Lower leg skin (tissue), 4 donors: ENCODE measurements around the gene THBS2. TPM values are rescaled to one million over a fixed set of nuclear protein-coding genes. Genes with fewer than 3 reads are reported as not detected.

Experiments used
- DNase-seq, 2 donors: peaks; one replicate each; pipeline ENCODE4 v3.0.0-alpha.2; 2019; ENCODE audit warnings: low spot score in 2 of 2
- H3K4me3 ChIP-seq: fragments of 200-600 bp; sonication (generic); 2 replicates; pipeline ENCODE4 v1.5.1; 2017; ENCODE audit warnings: mild to moderate bottlenecking, low read depth; ENCODE audit not compliant: poor library complexity, severe bottlenecking
- CTCF ChIP-seq, 3 donors: fragments of 450-650 bp; IDR thresholded peaks; one replicate each; pipeline ENCODE4 v1.5.1; 2016; ENCODE audit warnings: antibody characterized with exemption in 3 of 3, mild to moderate bottlenecking in 3 of 3, moderate library complexity in 2 of 3
- POLR2A ChIP-seq, 2 donors: fragments of 450-650 bp; IDR thresholded peaks; one replicate each; pipeline ENCODE4 v1.6.1; 2016 to 2017; ENCODE audit warnings: antibody characterized with exemption in 2 of 2, mild to moderate bottlenecking in 1 of 2, moderate library complexity in 1 of 2
- WGBS, 2 donors: methylation state at CpG; one replicate each; pipeline ENCODE4 v1.1.5; 2018; 5-methylcytosine and 5-hydroxymethylcytosine counted together
- intact Hi-C: fragments of 100-400 bp; cut with DNase I; formaldehyde crosslinking; loops from one replicate; pipeline ENCODE4 v1.15.0; 2023; ENCODE audit warnings: low total_unique reads
- total RNA-seq, 4 donors: library from RNA; depleted of rRNA; stranded (reverse); fragments of >200 nt; gene quantifications; one replicate each; pipeline ENCODE4 v1.1.0, GENCODE V29; 2016

THBS2 gene
- total RNA-seq, 4 donors from 2014 or later = 72.1 to 135 (median 103) TPM

- no peak overlapping the region for H3K4me3 ChIP-seq
- intact Hi-C loops = no loop called here
- peak in 1 of 2 donors; percentile 85 for DNase-seq
- TF ChIP-seq POLR2A (IDR thresholded peaks at IDR 0.05) (no peak), CTCF (IDR thresholded peaks at IDR 0.05) (no peak)
- 19 to 32% methylated on average over 18 of the region's 19 CpGs for WGBS, 2 donors
Measured at GRCh38 chr6:169254456-169255316, 1.0 kb upstream of the THBS2 start.

- 11 to 13% methylated on average over 14 of the region's 14 CpGs for WGBS, 2 donors
- peak overlapping the region; percentile 26 for H3K4me3 ChIP-seq
- intact Hi-C loops = no loop called here
- DNase-seq = peak in 1 of 2 donors; percentile 86
- TF ChIP-seq POLR2A (IDR thresholded peaks at IDR 0.05) (no peak), CTCF (IDR thresholded peaks at IDR 0.05) (no peak)
Measured at GRCh38 chr6:169252505-169253189, 999 bp downstream of the THBS2 start.

- no peak for TF ChIP-seq CTCF (IDR thresholded peaks at IDR 0.05)
- TF ChIP-seq POLR2A (IDR thresholded peaks at IDR 0.05) = no peak
- peak in 1 of 2 donors; percentile 64 for DNase-seq
- intact Hi-C loops = no loop called here
- 18 to 33% methylated on average over 18 to 20 of the region's 20 CpGs for WGBS, 2 donors
- peak overlapping the region; percentile 26 for H3K4me3 ChIP-seq
Measured at GRCh38 chr6:169251822-169252504, 1.7 kb downstream of the THBS2 start.

- intact Hi-C loops = no loop called here
- WGBS, 2 donors = 21 to 34% methylated on average over 6 of the region's 6 CpGs
- H3K4me3 ChIP-seq = peak overlapping the region; percentile 26
Measured at GRCh38 chr6:169251371-169251802, 2.3 kb downstream of the THBS2 start.

More at GRCh38 chr6:169251371-169251802, 2.3 kb downstream of the THBS2 start:
- no peak for TF ChIP-seq CTCF (IDR thresholded peaks at IDR 0.05)
- TF ChIP-seq POLR2A (IDR thresholded peaks at IDR 0.05) = no peak
- peak in 1 of 2 donors; percentile 71 for DNase-seq
